ENCODE results near the gene UST.

- TF ChIP-seq CTCF (conservative IDR thresholded peaks at IDR 0.05; ENCODE audit: low read length) (no peak), EZH2phosphoT487 (IDR thresholded peaks at IDR 0.05; ENCODE audit: borderline replicate concordance) (no peak)
These were observed 11.7 kb downstream of the UST start for GRCh38 chr6:148758492-148758891.

Data from Loucy (cell line).